H1 (cell line): ENCODE measurements around the gene SLC27A2. TPM values are rescaled to one million over a fixed set of nuclear protein-coding genes. Genes with fewer than 3 reads are reported as not detected.

ENCODE experiments used
- CTCF ChIA-PET: fragments of 300-600 bp; sonication (Branson Sonifier 250); formaldehyde crosslinking; loops from one replicate; lab custom pipeline; 2021; ENCODE audit not compliant: partially characterized antibody; lab: Charles Lee
- POLR2A ChIA-PET: fragments of 300-600 bp; sonication (Branson Sonifier 250); formaldehyde crosslinking; loops from one replicate; lab custom pipeline; 2021; ENCODE audit warnings: inconsistent platforms; ENCODE audit not compliant: partially characterized antibody; lab: Charles Lee
- DNase-seq, 2 experiments: peaks; one replicate each; pipeline versions ENCODE4 v3.0.0 to v3.0.0-alpha.2; 2010 to 2022; ENCODE audit warnings: low spot score in 2 of 2, low read depth in 1 of 2, mixed read lengths in 1 of 2
- FAIRE-seq: peaks from 2 replicates; lab custom pipeline; 2011; peaks lifted over from hg19 to GRCh38; lab: Jason Lieb, UNC
- H2AFZ ChIP-seq: 2 replicates; pipeline ENCODE4 v1.8.1; 2012; ENCODE audit warnings: low read length, inconsistent platforms
- H2AK5ac ChIP-seq: 2 replicates; pipeline ENCODE4 v1.6.1; 2013; ENCODE audit warnings: low read depth, low read length
- H2BK120ac ChIP-seq: replicated peaks from 2 replicates; pipeline ENCODE3; 2013; ENCODE audit warnings: low read depth, low read length, inconsistent platforms
- H2BK12ac ChIP-seq: 2 replicates; pipeline ENCODE4 v1.6.1; 2013; ENCODE audit warnings: low read depth, low read length
- H2BK15ac ChIP-seq: 2 replicates; pipeline ENCODE4 v1.6.1; 2013; ENCODE audit warnings: low read length
- H2BK20ac ChIP-seq: 2 replicates; pipeline ENCODE4 v1.6.1; 2013; ENCODE audit warnings: low read length
- H2BK5ac ChIP-seq: 2 replicates; pipeline ENCODE4 v1.6.1; 2013; ENCODE audit warnings: low read depth, low read length
- H3K14ac ChIP-seq: 2 replicates; pipeline ENCODE4 v1.6.1; 2013; ENCODE audit warnings: inconsistent platforms; ENCODE audit not compliant: insufficient read length
- H3K18ac ChIP-seq: 2 replicates; pipeline ENCODE4 v1.6.1; 2013; ENCODE audit warnings: low read length; ENCODE audit errors: extremely low read depth
- H3K23ac ChIP-seq: 2 replicates; pipeline ENCODE4 v1.6.1; 2013; ENCODE audit warnings: inconsistent platforms; ENCODE audit not compliant: insufficient read length
- H3K23me2 ChIP-seq: 2 replicates; pipeline ENCODE4 v1.6.1; 2013; ENCODE audit warnings: low read depth, low read length
- H3K27ac ChIP-seq: 2 replicates; pipeline ENCODE4 v1.6.1; 2011; ENCODE audit warnings: low read depth, low read length, inconsistent platforms
- H3K27me3 ChIP-seq, 4 experiments: replicated peaks in 1 of 4; 1 replicate in 1 of 4; 2 replicates in 3 of 4; pipeline versions ENCODE4 v1.6.1 to v1.8.1; 2011 to 2013; ENCODE audit warnings: low read length in 3 of 4, mild to moderate bottlenecking in 3 of 4, inconsistent platforms in 2 of 4, mixed read lengths in 2 of 4, moderate library complexity in 1 of 4; ENCODE audit not compliant: control insufficient read depth in 3 of 4, insufficient read depth in 3 of 4; ENCODE audit errors: extremely low read depth in 1 of 4
- H3K36me3 ChIP-seq, 4 experiments: 2 replicates each; pipeline versions ENCODE4 v1.6.1 to v1.8.1; 2011 to 2013; ENCODE audit warnings: mild to moderate bottlenecking in 4 of 4, low read length in 3 of 4, moderate library complexity in 2 of 4, control low read depth in 1 of 4, inconsistent platforms in 1 of 4; ENCODE audit not compliant: insufficient read depth in 4 of 4, control insufficient read depth in 2 of 4
- H3K4ac ChIP-seq: replicated peaks from 2 replicates; pipeline ENCODE3; 2013; ENCODE audit warnings: low read length, low read depth, mixed read lengths, inconsistent platforms; ENCODE audit not compliant: insufficient read length
- H3K4me1 ChIP-seq, 4 experiments: replicated peaks in 1 of 4; 1 replicate in 1 of 4; 2 replicates in 3 of 4; pipeline versions ENCODE4 v1.6.1 to v1.8.1; 2011 to 2013; ENCODE audit warnings: low read length in 3 of 4, inconsistent platforms in 2 of 4, mixed read lengths in 1 of 4; ENCODE audit not compliant: insufficient read depth in 4 of 4, control insufficient read depth in 3 of 4
- H3K4me2 ChIP-seq, 2 experiments: 2 replicates each; pipeline versions ENCODE4 v1.6.1 to v1.8.1; 2011 to 2013; ENCODE audit warnings: low read depth in 2 of 2, low read length in 2 of 2, control low read depth in 1 of 2, inconsistent platforms in 1 of 2, mild to moderate bottlenecking in 1 of 2; ENCODE audit not compliant: insufficient read depth in 1 of 2
- H3K4me3 ChIP-seq, 4 experiments: fragments of 200-600, 300-600 bp in 1 of 4; sonication (generic), shearing (Covaris generic), sonication (Bioruptor Twin) in 1 of 4; 2 replicates each; pipeline versions ENCODE4 v1.5.1 to v1.8.1; 2011 to 2016; ENCODE audit warnings: low read length in 4 of 4, low read depth in 3 of 4, control low read depth in 2 of 4, inconsistent platforms in 2 of 4, mild to moderate bottlenecking in 2 of 4, mixed read lengths in 1 of 4, moderate library complexity in 1 of 4; ENCODE audit not compliant: insufficient read depth in 2 of 4; ENCODE audit errors: extremely low read depth in 1 of 4
- H3K56ac ChIP-seq: replicated peaks from 2 replicates; pipeline ENCODE3; 2013; ENCODE audit warnings: low read depth, mild to moderate bottlenecking, mixed read lengths, low read length, inconsistent platforms; ENCODE audit not compliant: insufficient read length
- H3K79me1 ChIP-seq: 2 replicates; pipeline ENCODE4 v1.6.1; 2013; ENCODE audit warnings: low read depth, low read length, control low read depth
- H3K79me2 ChIP-seq, 2 experiments: 2 replicates each; pipeline versions ENCODE4 v1.6.1 to v1.8.1; 2012 to 2013; ENCODE audit warnings: low read length in 2 of 2, mild to moderate bottlenecking in 2 of 2, inconsistent platforms in 1 of 2; ENCODE audit not compliant: insufficient read depth in 2 of 2, control insufficient read depth in 1 of 2
- H3K9ac ChIP-seq, 4 experiments: replicated peaks in 1 of 4; 1 replicate in 1 of 4; 2 replicates in 3 of 4; pipeline versions ENCODE4 v1.6.1 to v1.8.1; 2011 to 2013; ENCODE audit warnings: low read depth in 3 of 4, low read length in 3 of 4, control low read depth in 2 of 4, mild to moderate bottlenecking in 2 of 4, moderate library complexity in 2 of 4, inconsistent platforms in 1 of 4; ENCODE audit errors: extremely low read depth in 1 of 4
- H3K9me3 ChIP-seq, 2 experiments: 2 replicates each; pipeline versions ENCODE4 v1.6.1 to v1.8.1; 2012 to 2013; ENCODE audit warnings: mild to moderate bottlenecking in 2 of 2, moderate library complexity in 2 of 2, control low read depth in 1 of 2, inconsistent platforms in 1 of 2, low read depth in 1 of 2, low read length in 1 of 2, mixed read lengths in 1 of 2; ENCODE audit not compliant: insufficient read depth in 2 of 2
- H4K20me1 ChIP-seq, 2 experiments: replicated peaks in 1 of 2; 2 replicates each; pipeline versions ENCODE3 to v1.8.1; 2011 to 2013; ENCODE audit warnings: inconsistent platforms in 2 of 2, low read length in 2 of 2, mild to moderate bottlenecking in 1 of 2; ENCODE audit not compliant: insufficient read depth in 2 of 2, control insufficient read depth in 1 of 2
- H4K5ac ChIP-seq: 2 replicates; pipeline ENCODE4 v1.6.1; 2013; ENCODE audit warnings: low read length, low read depth, mixed read lengths, inconsistent platforms; ENCODE audit not compliant: insufficient read length
- H4K8ac ChIP-seq: 2 replicates; pipeline ENCODE4 v1.8.0; 2013; ENCODE audit warnings: mild to moderate bottlenecking, moderate library complexity, low read length, inconsistent platforms; ENCODE audit not compliant: insufficient read depth; ENCODE audit errors: extremely low read depth
- H4K91ac ChIP-seq: replicated peaks from 2 replicates; pipeline ENCODE3; 2013; ENCODE audit warnings: low read length, mixed read lengths, inconsistent platforms; ENCODE audit not compliant: insufficient read length
- CBX8 ChIP-seq: fragments of 300-800, 300-1000 bp; sonication (generic); IDR thresholded peaks from 2 replicates; pipeline ENCODE4 v1.7.1; 2016; ENCODE audit warnings: low read depth, low read length, borderline replicate concordance
- SAP30 ChIP-seq: fragments of 300-600 bp; sonication (generic); IDR thresholded peaks from 2 replicates; pipeline ENCODE4 v1.7.1; 2012; ENCODE audit warnings: low read length, moderate library complexity, mild to moderate bottlenecking, inconsistent platforms; ENCODE audit not compliant: insufficient read depth, insufficient replicate concordance
- SRF ChIP-seq: IDR thresholded peaks from 2 replicates; pipeline ENCODE4 v1.6.1; 2011; ENCODE audit warnings: mild to moderate bottlenecking, low read depth, low read length, moderate library complexity
- YY1 ChIP-seq: IDR thresholded peaks from 2 replicates; pipeline ENCODE4 v1.6.1; 2011; ENCODE audit warnings: low read depth, mild to moderate bottlenecking, low read length
- WGBS, 2 experiments: shearing (Covaris generic) in 1 of 2; methylation state at CpG; one replicate each; pipeline versions ENCODE4 v1.1.6 to v1.1.7; 2013 to 2015; ENCODE audit warnings: low lambda C conversion rate in 2 of 2, mixed read lengths in 2 of 2, inconsistent platforms in 1 of 2, low coverage in 1 of 2, missing lambda C conversion rate in 1 of 2; ENCODE audit not compliant: insufficient replicate concordance in 2 of 2, insufficient coverage in 1 of 2, insufficient read length in 1 of 2; ENCODE audit errors: extremely low coverage in 1 of 2, missing lambda C conversion rate in 1 of 2; 5-methylcytosine and 5-hydroxymethylcytosine counted together
- polyA plus RNA-seq, 7 experiments: library from polyadenylated mRNA; depleted of rRNA in 3 of 7; stranded (reverse) in 5 of 7; unstranded in 2 of 7; fragments of >200 nt in 5 of 7; fragments of 200-250 nt in 2 of 7; gene quantifications; 1 replicate in 5 of 7; 2 replicates in 1 of 7; 4 replicates in 1 of 7; pipeline versions ENCODE4 v1.2.1 to v1.2.3, GENCODE V29; 2011 to 2013; ENCODE audit warnings: missing spikeins in 2 of 7, mixed read lengths in 2 of 7
- total RNA-seq: library from RNA; stranded (reverse); fragmentation: NEBNext Ultra II Directional; extraction: Animal tissue kit (Norgen Biotek cat#: 25700); gene quantifications from 2 replicates; pipeline ENCODE4 v1.2.1, GENCODE V29; 2021

SLC27A2 gene
- total and polyA plus RNA-seq, 2 of the 8 experiments (the other 6 are each of a cell fraction or from before 2014, with no cell fraction given), result 5.6 to 5.8 TPM

- ChIA-PET POLR2A (no interaction called here), CTCF (interaction anchor here (0.6 kb wide), 1 partner anchor 841 kb away, joined by 3 read pairs; no protein-coding TSS in a partner anchor)
- H4K91ac ChIP-seq, result no peak overlapping the region
- no peaks in the 10 kb centered on the region for H4K20me1 ChIP-seq
- H2BK15ac ChIP-seq, result no peak overlapping the region
- no peak overlapping the region for H3K4ac ChIP-seq
- no peaks in the 10 kb centered on the region for H3K9me3 ChIP-seq
- no peak overlapping the region for H2BK12ac ChIP-seq
- H2BK20ac ChIP-seq, result no peak overlapping the region
- TF ChIP-seq YY1, result no peak
- TF ChIP-seq SRF, result no peak
- TF ChIP-seq CBX8, result no peak
- no peak for TF ChIP-seq SAP30
- DNase-seq (no peak), FAIRE-seq (no peak)
- H3K4me3 ChIP-seq, result no peak overlapping the region
- no peak overlapping the region for H2BK5ac ChIP-seq
- WGBS, 2 experiments, result 69% methylated on average over 2 of the region's 2 CpGs; no CpG with 5 or more reads in 1 of the 2 experiments
- no peak overlapping the region for H2AK5ac ChIP-seq
- no peak overlapping the region for H4K5ac ChIP-seq
- H3K18ac ChIP-seq, result no peak overlapping the region
- H2BK120ac ChIP-seq, result no peak overlapping the region
- H3K23ac ChIP-seq, result no peak overlapping the region
- H3K4me2 ChIP-seq, result no peak overlapping the region
- no peak overlapping the region for H4K8ac ChIP-seq
- no peak overlapping the region for H3K14ac ChIP-seq
- H3K27ac ChIP-seq, result no peak overlapping the region
- H3K79me1 ChIP-seq, result no peaks in the 10 kb centered on the region
- H3K56ac ChIP-seq, result no peak overlapping the region
- peaks cover 0 to 2% (median 0%) of the 10 kb centered on the region in 4 experiments; a peak in 1 of 8 replicates for H3K36me3 ChIP-seq
- H3K4me1 ChIP-seq, result no peaks in the 10 kb centered on the region
- no peak overlapping the region for H3K9ac ChIP-seq
- H3K23me2 ChIP-seq, result no peaks in the 10 kb centered on the region; the same call in 1 of the 2 replicates
- no peaks in the 10 kb centered on the region for H3K79me2 ChIP-seq
- H3K27me3 ChIP-seq, result no peaks in the 10 kb centered on the region
- H2AFZ ChIP-seq, result no peak overlapping the region
These were observed 93.1 kb downstream of the SLC27A2 start for GRCh38 chr15:50275091-50275490.
